HL-60/S4 treated with phorbol 12-myristate 13-acetate at 8.2 ng/mL for 4 days and 3 days (cell line): Measurements from ENCODE around the gene EMC10.
"Not testable (repeated sequence)": the region's sequence is repeated elsewhere in the genome, so short reads cannot be mapped to it uniquely, and the experiment has no call there.

ENCODE experiments used
- in situ Hi-C: fragments of 300-500 bp; cut with MboI; formaldehyde crosslinking; loops from 2 replicates; pipeline ENCODE4 v1.15.0; 2022; ENCODE audit warnings: low sequenced_read_pairs

EMC10 gene

DNA sequence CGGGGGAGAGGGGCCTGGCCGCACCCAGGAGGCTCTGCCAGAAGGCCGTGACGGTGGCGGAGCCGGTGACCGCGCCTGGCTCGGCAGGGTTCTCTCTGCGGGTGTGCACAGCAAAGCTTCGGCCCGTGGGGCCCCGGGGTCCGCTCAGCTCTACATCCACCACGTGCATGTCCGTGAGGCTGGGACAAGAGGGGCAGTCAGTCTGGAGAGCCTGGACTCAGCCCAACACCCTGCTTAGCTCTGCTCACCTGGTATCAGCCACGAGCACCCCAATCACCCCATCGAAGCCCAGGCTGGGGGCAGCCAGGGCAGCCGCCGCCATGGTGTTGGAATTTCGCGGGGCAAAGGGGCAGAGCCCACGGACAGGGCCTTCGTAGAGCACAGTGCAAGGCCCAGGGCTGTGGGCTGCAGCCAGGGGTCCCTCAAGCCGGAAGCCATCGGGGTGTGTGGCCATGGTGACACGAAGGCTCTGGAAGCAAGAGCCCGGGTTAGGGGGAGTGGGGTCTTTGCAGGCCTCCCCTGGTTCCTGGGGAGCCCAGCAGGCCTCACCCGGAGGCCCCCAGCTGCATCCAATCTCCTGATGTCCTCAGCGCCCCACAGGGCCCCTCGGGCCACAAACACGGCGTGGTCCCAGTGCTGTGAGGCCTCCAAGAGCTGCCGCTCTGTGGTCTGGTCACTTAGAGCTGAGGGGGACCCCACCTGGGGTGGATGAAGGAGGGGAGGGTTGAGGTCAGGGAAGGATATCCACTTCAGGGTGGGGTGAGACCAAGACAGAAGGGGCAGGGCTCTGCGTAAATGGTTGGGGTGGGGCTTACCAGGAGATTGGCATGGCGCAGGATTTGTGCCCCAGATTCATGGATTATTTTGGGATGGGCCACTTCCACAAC, 36.0 kb downstream of the EMC10 start:
- in situ Hi-C loops, result no loop called here

DNA sequence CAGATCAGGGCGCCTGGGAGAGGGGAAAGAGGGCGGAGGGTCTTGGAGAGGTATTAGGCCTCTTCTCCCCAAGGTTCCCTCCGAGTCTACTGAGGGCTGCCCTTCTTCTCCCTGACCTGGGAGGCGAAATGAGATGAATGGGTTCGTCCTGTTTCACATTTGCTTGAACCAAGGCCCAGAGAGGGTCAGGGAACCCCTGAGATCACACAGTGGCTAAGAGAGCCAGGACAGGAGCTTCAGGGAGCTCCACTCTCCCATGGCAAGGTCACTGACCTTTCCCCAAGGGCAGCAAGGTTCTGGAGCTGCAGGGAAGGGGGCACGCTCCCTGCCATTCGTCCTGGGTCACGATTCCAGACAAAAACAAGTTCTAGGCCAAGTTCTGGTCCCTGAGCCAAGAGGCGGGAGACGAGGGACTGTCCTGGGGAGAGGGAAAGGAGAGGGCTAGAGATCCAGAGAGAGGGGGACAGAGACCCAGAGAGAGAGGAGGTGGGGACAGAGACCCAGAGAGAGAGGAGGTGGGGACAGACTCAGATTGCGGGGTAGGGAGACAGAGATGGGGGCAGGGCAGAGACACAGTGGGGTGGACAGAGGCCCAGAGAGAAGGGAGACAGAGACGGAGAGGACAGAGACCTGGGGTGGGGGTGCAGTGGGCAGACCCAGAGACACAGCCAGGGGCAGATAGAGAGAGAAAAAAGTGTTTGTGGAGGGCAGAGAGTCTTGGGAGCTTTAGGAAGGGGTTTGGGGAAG, 36.9 kb downstream of the EMC10 start:
- in situ Hi-C loops, result no loop called here

- in situ Hi-C loops, result no loop called here
These were observed 37.5 kb downstream of the EMC10 start, which contains the start of gene ASPDH for GRCh38 chr19:50513746-50514345. Gene ASPDH (minus strand): TSS chr19:50513913. CDS start chr19:50513823, 90 bp downstream.

DNA sequence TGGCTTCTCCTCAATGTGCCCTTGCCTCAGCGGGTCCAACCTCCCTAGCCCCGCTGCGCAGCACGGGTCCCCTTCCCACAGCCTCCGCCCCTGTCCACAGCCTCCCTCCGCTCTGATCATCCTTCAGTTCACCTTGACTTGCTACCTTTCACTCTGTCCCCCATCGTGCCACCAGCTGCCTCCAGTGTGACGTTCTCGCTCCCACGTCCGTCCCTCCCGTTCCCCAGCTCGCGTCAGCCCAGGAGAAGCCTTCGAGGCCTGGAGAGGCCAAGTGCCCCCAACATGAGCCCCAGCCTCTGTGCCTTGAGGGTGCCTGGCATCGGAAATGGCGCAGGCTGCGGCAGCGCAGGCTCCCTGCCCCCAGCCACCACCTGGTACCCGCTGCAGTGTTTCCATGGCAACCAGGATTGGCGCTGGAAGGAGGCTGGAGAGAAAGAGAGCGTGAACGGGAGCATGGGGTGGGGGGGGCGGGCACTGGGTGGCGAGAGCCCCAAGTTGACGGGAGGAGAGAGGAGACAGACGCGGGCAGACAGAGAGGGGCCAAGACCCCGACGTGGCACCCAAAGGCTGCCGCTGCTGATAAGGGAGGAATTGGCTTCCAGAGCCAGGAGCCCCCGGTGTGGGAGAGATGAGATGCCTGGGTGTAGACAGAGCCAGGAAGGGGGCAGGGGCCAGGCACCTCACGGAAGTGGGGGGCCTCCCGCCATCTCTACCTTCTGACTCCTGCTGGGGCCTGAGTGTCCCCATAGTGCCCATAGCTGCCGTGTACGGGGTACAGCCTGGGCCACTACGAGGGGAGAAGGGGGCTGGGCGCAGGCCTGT, 38.2 kb downstream of the EMC10 start:
- in situ Hi-C loops, result no loop called here

GRCh38 chr19:50515168-50515561, 38.9 kb downstream of the EMC10 start:
- in situ Hi-C loops, result no loop called here

GRCh38 chr19:50516456-50516855, 40.1 kb downstream of the EMC10 start:
- in situ Hi-C loops, result no loop called here

- in situ Hi-C loops, result no loop called here
These were observed 40.8 kb downstream of the EMC10 start for GRCh38 chr19:50516964-50517703.

GRCh38 chr19:50517704-50518075, 41.4 kb downstream of the EMC10 start:
- in situ Hi-C loops, result no loop called here

GRCh38 chr19:50518091-50519005, 42.0 kb downstream of the EMC10 start:
- in situ Hi-C loops, result no loop called here

GRCh38 chr19:50519006-50519575, 42.8 kb downstream of the EMC10 start:
- in situ Hi-C loops, result no loop called here

- in situ Hi-C loops, result no loop called here
These were observed 44.6 kb downstream of the EMC10 start for GRCh38 chr19:50520822-50521465.

- in situ Hi-C loops, result no loop called here
These were observed 46.6 kb downstream of the EMC10 start for GRCh38 chr19:50522881-50523280.

GRCh38 chr19:50528052-50528451, 51.7 kb downstream of the EMC10 start:
- in situ Hi-C loops, result not testable (repeated sequence)

- in situ Hi-C loops, result loop anchor here (10.0 kb wide), 1 partner anchor 254 kb away; no protein-coding TSS in a partner anchor
These were observed 54.9 kb downstream of the EMC10 start for GRCh38 chr19:50531171-50531612.

GRCh38 chr19:50532952-50533351, 56.6 kb downstream of the EMC10 start:
- in situ Hi-C loops, result loop anchor here (10.0 kb wide), 1 partner anchor 252 kb away; no protein-coding TSS in a partner anchor

- in situ Hi-C loops, result loop anchor here (10.0 kb wide), 1 partner anchor 250 kb away; no protein-coding TSS in a partner anchor
These were observed 58.2 kb downstream of the EMC10 start for GRCh38 chr19:50534478-50534877.

GRCh38 chr19:50535672-50536187, 59.4 kb downstream of the EMC10 start:
- in situ Hi-C loops, result loop anchor here (10.0 kb wide), 1 partner anchor 249 kb away; no protein-coding TSS in a partner anchor
